HEK293 (cell line): ENCODE results near the gene DEFB132.

ENCODE experiments used
- CTCF ChIP-seq: fragments of 450-650 bp; formaldehyde crosslinking; IDR thresholded peaks from 2 replicates; pipeline ENCODE4 v1.5.1; 2016; ENCODE audit warnings: missing biosample characterization, missing genetic modification characterization
- TCF7L2 ChIP-seq: IDR thresholded peaks from 2 replicates; pipeline ENCODE4 v1.6.1; 2011; ENCODE audit warnings: low read depth, mild to moderate bottlenecking, inconsistent platforms, low read length, moderate library complexity, borderline replicate concordance
- ZNF529 ChIP-seq: fragments of 450-650 bp; formaldehyde crosslinking; IDR thresholded peaks from 2 replicates; pipeline ENCODE4 v1.5.1; 2017; ENCODE audit warnings: missing genetic modification characterization, missing biosample characterization; ENCODE audit not compliant: insufficient replicate concordance
- ZNF776 ChIP-seq: fragments of 450-650 bp; formaldehyde crosslinking; IDR thresholded peaks from 2 replicates; pipeline ENCODE4 v1.5.0; 2017; ENCODE audit warnings: missing biosample characterization, missing genetic modification characterization, borderline replicate concordance
- ZXDB ChIP-seq: fragments of 450-650 bp; formaldehyde crosslinking; IDR thresholded peaks from 2 replicates; pipeline ENCODE4 v1.5.1; 2016; ENCODE audit warnings: missing biosample characterization, missing genetic modification characterization

- TF ChIP-seq CTCF (no peak), ZXDB (tag by site-specific recombination) (no peak), ZNF529 (no peak), TCF7L2 (no peak), ZNF776 (tag by site-specific recombination) (no peak)
Observed at GRCh38 chr20:309306-309840, 51.8 kb downstream of the DEFB132 start.
